GM12878 (cell line): ENCODE measurements around the gene MYCBP. TPM values are rescaled to one million over a fixed set of nuclear protein-coding genes. Genes with fewer than 3 reads are reported as not detected.

Experiments
- ATAC-seq: fragments of 200-7000 bp; cut with Tn5 transposase; 3 replicates; pipeline ENCODE4 v1.9.1; 2020; ENCODE audit warnings: mild to moderate bottlenecking, moderate library complexity
- BruUV-seq: library from RNA; stranded (reverse); fragments of 400-500 nt; replicated peaks from 2 replicates; lab custom pipeline; 2021; lab: Mats Ljungman, UMichigan
- CTCF ChIA-PET: fragments of 300-600 bp; sonication (Branson Sonifier 250); formaldehyde crosslinking; extraction: SDS; loops from one replicate; lab custom pipeline; 2021; ENCODE audit warnings: inconsistent platforms; lab: Yijun Ruan, JAX
- POLR2A ChIA-PET: fragments of 350-600 bp; formaldehyde crosslinking; extraction: SDS; loops from one replicate; lab custom pipeline; 2021; ENCODE audit warnings: inconsistent platforms; lab: Charles Lee
- RAD21 ChIA-PET: fragments of 300-600 bp; sonication (Branson Sonifier 250); formaldehyde crosslinking; loops from one replicate; lab custom pipeline; 2023; ENCODE audit warnings: antibody characterized with exemption; ENCODE audit not compliant: unreplicated experiment; lab: Charles Lee
- SMC1A ChIA-PET: fragments of 300-600 bp; sonication (Branson Sonifier 250); formaldehyde crosslinking; loops from one replicate; lab custom pipeline; 2023; ENCODE audit not compliant: unreplicated experiment, uncharacterized antibody; lab: Charles Lee
- DNase-seq: peaks from one replicate; pipeline ENCODE4 v3.0.0-alpha.2; 2011; ENCODE audit warnings: low read depth, low spot score
- FAIRE-seq: peaks from 3 replicates; lab custom pipeline; 2011; peaks lifted over from hg19 to GRCh38; lab: Jason Lieb, UNC
- H2AFZ ChIP-seq: 2 replicates; pipeline ENCODE4 v1.6.0; 2011; ENCODE audit warnings: low read depth, low read length, control low read depth; ENCODE audit not compliant: control insufficient read depth
- H3K27ac ChIP-seq: 2 replicates; pipeline ENCODE4 v1.5.1; 2011; ENCODE audit warnings: control low read depth; ENCODE audit not compliant: control insufficient read depth, insufficient read depth
- H3K27me3 ChIP-seq, 2 experiments: replicated peaks in 1 of 2; 2 replicates each; pipeline versions ENCODE4 v1.6.0 to v1.6.1; 2011; ENCODE audit warnings: low read length in 1 of 2; ENCODE audit not compliant: control insufficient read depth in 2 of 2, insufficient read depth in 2 of 2
- H3K36me3 ChIP-seq, 2 experiments: 2 replicates each; pipeline ENCODE4 v1.5.1; 2011; ENCODE audit warnings: low read length in 1 of 2; ENCODE audit not compliant: control insufficient read depth in 2 of 2, insufficient read depth in 2 of 2
- H3K4me1 ChIP-seq: 2 replicates; pipeline ENCODE4 v1.6.1; 2011; ENCODE audit warnings: mild to moderate bottlenecking, low read length, moderate library complexity, mixed read lengths; ENCODE audit not compliant: control insufficient read depth, insufficient read depth
- H3K4me2 ChIP-seq: 2 replicates; pipeline ENCODE4 v1.6.0; 2011; ENCODE audit warnings: control low read depth; ENCODE audit not compliant: control insufficient read depth, insufficient read depth
- H3K4me3 ChIP-seq: fragments of 200-600 bp; sonication (generic); 2 replicates; pipeline ENCODE4 v1.5.1; 2016
- H3K79me2 ChIP-seq: 2 replicates; pipeline ENCODE4 v1.6.0; 2011; ENCODE audit warnings: low read length; ENCODE audit not compliant: control insufficient read depth, insufficient read depth
- H3K9ac ChIP-seq: 2 replicates; pipeline ENCODE4 v1.8.0; 2011; ENCODE audit warnings: low read length, control low read depth, mixed read lengths; ENCODE audit not compliant: control insufficient read depth, insufficient read depth
- H3K9me3 ChIP-seq: replicated peaks from 3 replicates; pipeline ENCODE4 v1.5.1; 2011; ENCODE audit warnings: mild to moderate bottlenecking, low read length; ENCODE audit not compliant: control insufficient read depth, insufficient read depth
- H4K20me1 ChIP-seq: 2 replicates; pipeline ENCODE4 v1.6.0; 2011; ENCODE audit not compliant: control insufficient read depth, insufficient read depth
- NFYA ChIP-seq: IDR thresholded peaks from 2 replicates; pipeline ENCODE4 v1.6.1; 2011; ENCODE audit warnings: low read depth, mild to moderate bottlenecking, low read length, improper control_type of control experiment, borderline replicate concordance
- NKRF ChIP-seq: fragments of 450-650 bp; conservative IDR thresholded peaks from 2 replicates; pipeline ENCODE4 v1.6.1; 2017; ENCODE audit warnings: mild to moderate bottlenecking, moderate library complexity
- ZSCAN29 ChIP-seq: fragments of 450-650 bp; IDR thresholded peaks from 2 replicates; pipeline ENCODE4 v1.6.1; 2017; ENCODE audit warnings: mild to moderate bottlenecking, moderate library complexity
- WGBS: methylation state at CpG from one replicate; pipeline ENCODE4 v1.1.6; 2016; ENCODE audit warnings: low lambda C conversion rate; ENCODE audit not compliant: insufficient replicate concordance, insufficient coverage; ENCODE audit errors: missing lambda C conversion rate; 5-methylcytosine and 5-hydroxymethylcytosine counted together
- in situ Hi-C: fragments of 300-500 bp; cut with MboI; formaldehyde crosslinking; loops from 9 replicates; pipeline ENCODE4 v1.14.3; 2018; ENCODE audit warnings: mixed read lengths
- intact Hi-C: fragments of 100-400 bp; cut with micrococcal nuclease; formaldehyde crosslinking; loops from one replicate; pipeline ENCODE4 v1.14.2; 2022; ENCODE audit not compliant: unreplicated experiment
- polyA plus RNA-seq, 11 experiments: library from polyadenylated mRNA; depleted of rRNA in 4 of 11; unstranded in 6 of 11; stranded (reverse) in 5 of 11; fragments of >200 nt; fragmentation: Nextera tagmentation in 4 of 11; fragmentation: Illumina TruSeq in 1 of 11; extraction: Ambion mirVana in 4 of 11; extraction: Trizol in 1 of 11; gene quantifications; 1 replicate in 1 of 11; 2 replicates in 10 of 11; pipeline versions ENCODE4 v1.2.1 to v1.2.3, GENCODE V29; 2011 to 2016; ENCODE audit warnings: inconsistent platforms in 2 of 11, missing spikeins in 2 of 11, low read depth in 1 of 11
- total RNA-seq, 4 experiments: library from RNA; depleted of rRNA in 3 of 4; stranded (reverse); fragments of >200 nt in 3 of 4; fragmentation: Illumina TruSeq in 1 of 4; extraction: Trizol in 1 of 4; gene quantifications; 2 replicates each; pipeline versions ENCODE4 v1.2.1 to v1.2.3, GENCODE V29; 2013 to 2021

Gene MYCBP
- total and polyA plus RNA-seq, 10 of the 15 experiments (the other 5 are each of a cell fraction or from before 2014, with no cell fraction given), result 26.1 to 210 (median 43.1) TPM

- DNase-seq (no peak), FAIRE-seq (no peak), ATAC-seq (no peak)
- no peak for TF ChIP-seq NKRF
- no peak for TF ChIP-seq NFYA
- no peak for TF ChIP-seq ZSCAN29
- H3K27ac ChIP-seq, result no peak overlapping the region
- H4K20me1 ChIP-seq, result no peaks in the 10 kb centered on the region
- ChIA-PET SMC1A (interaction anchor here (0.6 to 2.9 kb wide), 7 partner anchors 9 to 805 kb away, joined by 3 to 11 read pairs (median 4); no protein-coding TSS in a partner anchor), POLR2A (interaction anchor here (0.5 kb wide), 1 partner anchor 830 kb away, joined by 4 read pairs; no protein-coding TSS in a partner anchor), CTCF (interaction anchor here (0.7 to 4.6 kb wide), 10 partner anchors 9 to 814 kb away, joined by 3 to 33 read pairs (median 4); no protein-coding TSS in a partner anchor), RAD21 (interaction anchor here (0.5 to 0.8 kb wide), 2 partner anchors 75 to 791 kb away, joined by 3 read pairs; no protein-coding TSS in a partner anchor)
- no peaks in the 10 kb centered on the region for H3K36me3 ChIP-seq
- no peaks in the 10 kb centered on the region for H3K9me3 ChIP-seq
- intact Hi-C loops (no loop called here), in situ Hi-C loops (loop anchor here (25.0 kb wide), 1 partner anchor 945 kb away; no protein-coding TSS in a partner anchor)
- H3K4me2 ChIP-seq, result no peak overlapping the region
- BruUV-seq, result no TSS peak
- H3K79me2 ChIP-seq, result no peaks in the 10 kb centered on the region
- H3K27me3 ChIP-seq, result peaks cover 0 to 2% of the 10 kb centered on the region in 2 experiments; a peak in 2 of 4 replicates
- 48% methylated on average over 3 of the region's 3 CpGs for WGBS
- H3K4me3 ChIP-seq, result no peak overlapping the region
- H3K9ac ChIP-seq, result no peak overlapping the region
- no peak overlapping the region for H2AFZ ChIP-seq
- H3K4me1 ChIP-seq, result no peaks in the 10 kb centered on the region
Measured at GRCh38 chr1:38832370-38832734, 40.8 kb downstream of the MYCBP start.
